ENCODE results near the gene MYL6B.

- no peak for TF ChIP-seq EP300 (IDR thresholded peaks at IDR 0.05)
- TF ChIP-seq CTCF (IDR thresholded peaks at IDR 0.05): no peak
Observed at GRCh38 chr12:56160894-56161689, 8.7 kb downstream of the MYL6B start.
